Measurements from ENCODE around the gene IPO8. TPM values are rescaled to one million over a fixed set of nuclear protein-coding genes. Genes with fewer than 3 reads are reported as not detected.

The IPO8 gene
- total and polyA plus RNA-seq, 7 experiments from 2014 or later: 14.8 to 59.2 (median 35.3) TPM

GRCh38 chr12:30694412-30695198, 1.1 kb downstream of the IPO8 start:
- POLR2A ChIA-PET: interaction anchor here (0.7 to 1.4 kb wide), 5 partner anchors 12 to 1314 kb away, joined by 3 to 10 read pairs (median 4); partner anchors contain the start of genes CAPRIN2 and ERGIC2
- peak overlapping the region; percentile 78 for H3K27ac ChIP-seq (ENCODE audit: low read depth, low read length)
- H3K4me3 ChIP-seq (ENCODE audit: low read length): peak overlapping the region; percentile 94
- H3K27ac Mint-ChIP-seq: peak overlapping the region; percentile 78 to 96 (median 92)
- ATAC-seq (no peak), DNase-seq (peak in 1 of 9 donors; percentile 6)
- peaks cover 22 to 28% of the 10 kb centered on the region in 2 donors for H3K4me1 ChIP-seq (ENCODE audit: control insufficient read depth in 2 of 2, insufficient read depth in 2 of 2, low read length in 2 of 2)
- H3K4me3 Mint-ChIP-seq: peak overlapping the region; percentile 93 to 100 (median 96)
- intact Hi-C loops (cut with micrococcal nuclease): loop anchor here (1.0 to 5.0 kb wide), 8 partner anchors 61 to 1983 kb away; partner anchors contain the start of genes ERGIC2 (in 2 of the 2), DDX11 (in 1 of the 2) and DNM1L (in 1 of the 2)
- CTCF ChIA-PET: interaction anchor here (1.4 to 2.0 kb wide), 3 partner anchors 9 to 59 kb away, joined by 3 to 8 read pairs (median 6); no protein-coding TSS in a partner anchor
- H3K27me3 ChIP-seq (ENCODE audit: control insufficient read depth in 2 of 2, insufficient read depth in 2 of 2, low read length in 2 of 2): no peaks in the 10 kb centered on the region
- H3K9me3 Mint-ChIP-seq: no peaks in the 10 kb centered on the region
- H3K36me3 ChIP-seq (ENCODE audit: control insufficient read depth in 2 of 3, insufficient read depth in 3 of 3, low read length in 3 of 3): peaks cover 0 to 9% (median 0%) of the 10 kb centered on the region in 3 experiments
- H3K4me1 Mint-ChIP-seq: peaks cover 27 to 60% (median 50%) of the 10 kb centered on the region in 7 donors
- peaks cover 0 to 6% (median 4%) of the 10 kb centered on the region in 5 donors for H3K27me3 Mint-ChIP-seq
- H3K9me3 ChIP-seq (ENCODE audit: control insufficient read depth in 2 of 3, low read length in 3 of 3): no peaks in the 10 kb centered on the region
- peaks cover 0 to 11% (median 1%) of the 10 kb centered on the region in 5 donors for H3K36me3 Mint-ChIP-seq

GRCh38 chr12:30692470-30692869, 3.2 kb downstream of the IPO8 start:
- H3K27me3 Mint-ChIP-seq: no peaks in the 10 kb centered on the region
- H3K27ac ChIP-seq (ENCODE audit: low read depth, low read length): no peak overlapping the region
- H3K4me3 ChIP-seq (ENCODE audit: low read length): no peak overlapping the region
- peaks cover 4 to 9% (median 4%) of the 10 kb centered on the region in 3 experiments for H3K36me3 ChIP-seq (ENCODE audit: control insufficient read depth in 2 of 3, insufficient read depth in 3 of 3, low read length in 3 of 3)
- peak overlapping the region in 2 of 9 donors; percentile 34 to 89 for H3K27ac Mint-ChIP-seq
- H3K9me3 ChIP-seq (ENCODE audit: control insufficient read depth in 2 of 3, low read length in 3 of 3): no peaks in the 10 kb centered on the region
- H3K27me3 ChIP-seq (ENCODE audit: control insufficient read depth in 2 of 2, insufficient read depth in 2 of 2, low read length in 2 of 2): no peaks in the 10 kb centered on the region
- DNase-seq (no peak), ATAC-seq (no peak)
- no peaks in the 10 kb centered on the region for H3K9me3 Mint-ChIP-seq
- intact Hi-C loops (cut with micrococcal nuclease): no loop called here
- peaks cover 29 to 69% (median 50%) of the 10 kb centered on the region in 7 donors for H3K4me1 Mint-ChIP-seq
- ChIA-PET CTCF (no interaction called here), POLR2A (no interaction called here)
- peaks cover 22 to 28% of the 10 kb centered on the region in 2 donors for H3K4me1 ChIP-seq (ENCODE audit: control insufficient read depth in 2 of 2, insufficient read depth in 2 of 2, low read length in 2 of 2)
- H3K4me3 Mint-ChIP-seq: peak overlapping the region in 6 of 10 donors; percentile 0 to 95 (median 44)
- H3K36me3 Mint-ChIP-seq: peaks cover 0 to 13% (median 4%) of the 10 kb centered on the region in 5 donors

- H3K27me3 Mint-ChIP-seq: no peaks in the 10 kb centered on the region
- peaks cover 4 to 9% (median 4%) of the 10 kb centered on the region in 3 experiments for H3K36me3 ChIP-seq (ENCODE audit: control insufficient read depth in 2 of 3, insufficient read depth in 3 of 3, low read length in 3 of 3)
- no peak overlapping the region for H3K4me3 Mint-ChIP-seq
- intact Hi-C loops (cut with micrococcal nuclease): no loop called here
- POLR2A ChIA-PET: no interaction called here
- CTCF ChIA-PET: no interaction called here
- peaks cover 29 to 70% (median 50%) of the 10 kb centered on the region in 7 donors for H3K4me1 Mint-ChIP-seq
- H3K9me3 Mint-ChIP-seq: no peaks in the 10 kb centered on the region
- peaks cover 0 to 14% (median 7%) of the 10 kb centered on the region in 5 donors for H3K36me3 Mint-ChIP-seq
- DNase-seq: no peak
- peaks cover 22 to 24% of the 10 kb centered on the region in 2 donors for H3K4me1 ChIP-seq (ENCODE audit: control insufficient read depth in 2 of 2, insufficient read depth in 2 of 2, low read length in 2 of 2)
- no peak for ATAC-seq
- no peak overlapping the region for H3K4me3 ChIP-seq (ENCODE audit: low read length)
- H3K27me3 ChIP-seq (ENCODE audit: control insufficient read depth in 2 of 2, insufficient read depth in 2 of 2, low read length in 2 of 2): no peaks in the 10 kb centered on the region
- no peak overlapping the region for H3K27ac ChIP-seq (ENCODE audit: low read depth, low read length)
- no peaks in the 10 kb centered on the region for H3K9me3 ChIP-seq (ENCODE audit: control insufficient read depth in 2 of 3, low read length in 3 of 3)
- peak overlapping the region in 3 of 9 donors; percentile 10 to 30 (median 11) for H3K27ac Mint-ChIP-seq
Measured at GRCh38 chr12:30691122-30691879, 4.4 kb downstream of the IPO8 start.

- no peak overlapping the region for H3K4me3 Mint-ChIP-seq
- ATAC-seq: no peak
- Histone ChIP-seq H3K4me1 (ENCODE audit: control insufficient read depth in 2 of 2, insufficient read depth in 2 of 2, low read length in 2 of 2) (peaks cover 0 to 2% of the 10 kb centered on the region in 2 donors), H3K4me3 (ENCODE audit: low read length) (no peak overlapping the region), H3K27ac (ENCODE audit: low read depth, low read length) (no peak overlapping the region), H3K27me3 (ENCODE audit: control insufficient read depth in 2 of 2, insufficient read depth in 2 of 2, low read length in 2 of 2) (no peaks in the 10 kb centered on the region), H3K36me3 (ENCODE audit: control insufficient read depth in 2 of 3, insufficient read depth in 3 of 3, low read length in 3 of 3) (peaks cover 4 to 12% (median 4%) of the 10 kb centered on the region in 3 experiments), H3K9me3 (ENCODE audit: control insufficient read depth in 2 of 3, low read length in 3 of 3) (no peaks in the 10 kb centered on the region)
- peaks cover 6 to 32% (median 15%) of the 10 kb centered on the region in 5 donors for H3K36me3 Mint-ChIP-seq
- H3K9me3 Mint-ChIP-seq: no peaks in the 10 kb centered on the region
- POLR2A ChIA-PET: no interaction called here
- peak overlapping the region in 1 of 9 donors; percentile 38 for H3K27ac Mint-ChIP-seq
- no peak for DNase-seq
- intact Hi-C loops (cut with micrococcal nuclease): no loop called here
- peaks cover 6 to 39% (median 25%) of the 10 kb centered on the region in 7 donors for H3K4me1 Mint-ChIP-seq
- CTCF ChIA-PET: no interaction called here
- no peaks in the 10 kb centered on the region for H3K27me3 Mint-ChIP-seq
Measured at GRCh38 chr12:30687265-30687986, 8.2 kb downstream of the IPO8 start.

- H3K9me3 Mint-ChIP-seq: no peaks in the 10 kb centered on the region
- CTCF ChIA-PET: no interaction called here
Measured at GRCh38 chr12:30679241-30679640, 16.4 kb downstream of the IPO8 start.

GRCh38 chr12:30678221-30678620, 17.4 kb downstream of the IPO8 start:
- Histone ChIP-seq H3K4me3 (ENCODE audit: low read length) (no peak overlapping the region), H3K27me3 (ENCODE audit: control insufficient read depth in 2 of 2, insufficient read depth in 2 of 2, low read length in 2 of 2) (no peaks in the 10 kb centered on the region), H3K36me3 (ENCODE audit: control insufficient read depth in 2 of 3, insufficient read depth in 3 of 3, low read length in 3 of 3) (peaks cover 0 to 51% (median 0%) of the 10 kb centered on the region in 3 experiments), H3K27ac (ENCODE audit: low read depth, low read length) (no peak overlapping the region), H3K9me3 (ENCODE audit: control insufficient read depth in 2 of 3, low read length in 3 of 3) (no peaks in the 10 kb centered on the region), H3K4me1 (ENCODE audit: control insufficient read depth in 2 of 2, insufficient read depth in 2 of 2, low read length in 2 of 2) (no peaks in the 10 kb centered on the region)
- intact Hi-C loops (cut with micrococcal nuclease): no loop called here
- Mint-ChIP-seq H3K27me3 (no peaks in the 10 kb centered on the region), H3K4me1 (peaks cover 0 to 2% (median 0%) of the 10 kb centered on the region in 7 donors), H3K36me3 (peaks cover 3 to 56% (median 23%) of the 10 kb centered on the region in 5 donors), H3K9me3 (no peaks in the 10 kb centered on the region), H3K27ac (no peak overlapping the region), H3K4me3 (no peak overlapping the region)
- ATAC-seq (no peak), DNase-seq (no peak)
- CTCF ChIA-PET: no interaction called here
- POLR2A ChIA-PET: no interaction called here

More at GRCh38 chr12:30679241-30679640, 16.4 kb downstream of the IPO8 start:
- no peaks in the 10 kb centered on the region for H3K27me3 Mint-ChIP-seq
- no peak overlapping the region for H3K4me3 Mint-ChIP-seq
- H3K4me1 ChIP-seq (ENCODE audit: control insufficient read depth in 2 of 2, insufficient read depth in 2 of 2, low read length in 2 of 2): no peaks in the 10 kb centered on the region
- intact Hi-C loops (cut with micrococcal nuclease): no loop called here
- H3K27ac ChIP-seq (ENCODE audit: low read depth, low read length): no peak overlapping the region
- H3K4me3 ChIP-seq (ENCODE audit: low read length): no peak overlapping the region
- peaks cover 7 to 59% (median 27%) of the 10 kb centered on the region in 5 donors for H3K36me3 Mint-ChIP-seq
- peaks cover 0 to 45% (median 0%) of the 10 kb centered on the region in 3 experiments for H3K36me3 ChIP-seq (ENCODE audit: control insufficient read depth in 2 of 3, insufficient read depth in 3 of 3, low read length in 3 of 3)
- no peaks in the 10 kb centered on the region for H3K27me3 ChIP-seq (ENCODE audit: control insufficient read depth in 2 of 2, insufficient read depth in 2 of 2, low read length in 2 of 2)
- DNase-seq (no peak), ATAC-seq (no peak)
- H3K27ac Mint-ChIP-seq: no peak overlapping the region
- H3K4me1 Mint-ChIP-seq: peaks cover 0 to 2% (median 0%) of the 10 kb centered on the region in 7 donors
- POLR2A ChIA-PET: interaction anchor here (0.6 kb wide), 1 partner anchor 625 kb away, joined by 3 read pairs; no protein-coding TSS in a partner anchor
- H3K9me3 ChIP-seq (ENCODE audit: control insufficient read depth in 2 of 3, low read length in 3 of 3): no peaks in the 10 kb centered on the region
